HPDE6-E6E7 (cell line): ENCODE measurements around the gene STON2.
"Not testable (repeated sequence)": the region's sequence is repeated elsewhere in the genome, so short reads cannot be mapped to it uniquely, and the experiment has no call there.

Source experiments
- DNase-seq: peaks from one replicate; pipeline ENCODE4 v3.0.0; 2011; ENCODE audit warnings: missing footprints; ENCODE audit errors: extremely low spot score

Gene STON2, protein sequence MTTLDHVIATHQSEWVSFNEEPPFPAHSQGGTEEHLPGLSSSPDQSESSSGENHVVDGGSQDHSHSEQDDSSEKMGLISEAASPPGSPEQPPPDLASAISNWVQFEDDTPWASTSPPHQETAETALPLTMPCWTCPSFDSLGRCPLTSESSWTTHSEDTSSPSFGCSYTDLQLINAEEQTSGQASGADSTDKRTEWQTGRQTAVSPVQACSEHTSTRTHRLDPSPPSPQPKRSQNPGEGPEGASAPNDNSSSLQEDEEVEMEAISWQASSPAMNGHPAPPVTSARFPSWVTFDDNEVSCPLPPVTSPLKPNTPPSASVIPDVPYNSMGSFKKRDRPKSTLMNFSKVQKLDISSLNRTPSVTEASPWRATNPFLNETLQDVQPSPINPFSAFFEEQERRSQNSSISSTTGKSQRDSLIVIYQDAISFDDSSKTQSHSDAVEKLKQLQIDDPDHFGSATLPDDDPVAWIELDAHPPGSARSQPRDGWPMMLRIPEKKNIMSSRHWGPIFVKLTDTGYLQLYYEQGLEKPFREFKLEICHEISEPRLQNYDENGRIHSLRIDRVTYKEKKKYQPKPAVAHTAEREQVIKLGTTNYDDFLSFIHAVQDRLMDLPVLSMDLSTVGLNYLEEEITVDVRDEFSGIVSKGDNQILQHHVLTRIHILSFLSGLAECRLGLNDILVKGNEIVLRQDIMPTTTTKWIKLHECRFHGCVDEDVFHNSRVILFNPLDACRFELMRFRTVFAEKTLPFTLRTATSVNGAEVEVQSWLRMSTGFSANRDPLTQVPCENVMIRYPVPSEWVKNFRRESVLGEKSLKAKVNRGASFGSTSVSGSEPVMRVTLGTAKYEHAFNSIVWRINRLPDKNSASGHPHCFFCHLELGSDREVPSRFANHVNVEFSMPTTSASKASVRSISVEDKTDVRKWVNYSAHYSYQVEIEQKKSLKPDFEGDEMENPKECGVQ

DNA sequence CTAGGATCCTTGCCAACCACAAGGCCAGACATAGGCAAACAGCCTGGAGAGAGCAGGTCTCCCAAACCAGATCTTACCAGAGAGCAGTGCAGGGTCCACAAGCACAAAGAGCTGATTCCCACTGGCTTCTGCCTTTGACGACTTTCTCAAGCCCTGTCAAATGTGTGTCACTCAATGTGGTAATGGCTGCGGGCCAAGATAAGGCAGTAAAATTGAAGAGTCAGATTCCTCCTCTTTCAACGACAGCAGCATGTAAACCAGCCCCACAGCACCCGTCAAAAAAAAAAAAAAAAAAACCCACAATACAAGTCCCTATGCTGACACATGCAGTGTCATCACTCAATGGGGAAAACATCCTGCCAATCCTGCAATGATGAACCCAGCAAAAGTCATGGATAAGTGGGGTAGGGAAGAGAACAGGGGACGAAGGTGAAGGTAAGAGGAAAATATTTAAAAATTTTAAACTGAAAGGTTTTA lies at the start of gene STON2:
Gene STON2, minus strand, starts transcription at position 123 of the 477 bp plus-strand sequence. CDS start 1,942 bp downstream, outside the sequence.
- DNase-seq = peak; percentile 72

- no peak for DNase-seq
Observed at GRCh38 chr14:81449576-81449975, 49.5 kb upstream of the STON2 start.

GRCh38 chr14:81449114-81449513 lies 49.0 kb upstream of the STON2 start:
- DNase-seq = no peak

DNA sequence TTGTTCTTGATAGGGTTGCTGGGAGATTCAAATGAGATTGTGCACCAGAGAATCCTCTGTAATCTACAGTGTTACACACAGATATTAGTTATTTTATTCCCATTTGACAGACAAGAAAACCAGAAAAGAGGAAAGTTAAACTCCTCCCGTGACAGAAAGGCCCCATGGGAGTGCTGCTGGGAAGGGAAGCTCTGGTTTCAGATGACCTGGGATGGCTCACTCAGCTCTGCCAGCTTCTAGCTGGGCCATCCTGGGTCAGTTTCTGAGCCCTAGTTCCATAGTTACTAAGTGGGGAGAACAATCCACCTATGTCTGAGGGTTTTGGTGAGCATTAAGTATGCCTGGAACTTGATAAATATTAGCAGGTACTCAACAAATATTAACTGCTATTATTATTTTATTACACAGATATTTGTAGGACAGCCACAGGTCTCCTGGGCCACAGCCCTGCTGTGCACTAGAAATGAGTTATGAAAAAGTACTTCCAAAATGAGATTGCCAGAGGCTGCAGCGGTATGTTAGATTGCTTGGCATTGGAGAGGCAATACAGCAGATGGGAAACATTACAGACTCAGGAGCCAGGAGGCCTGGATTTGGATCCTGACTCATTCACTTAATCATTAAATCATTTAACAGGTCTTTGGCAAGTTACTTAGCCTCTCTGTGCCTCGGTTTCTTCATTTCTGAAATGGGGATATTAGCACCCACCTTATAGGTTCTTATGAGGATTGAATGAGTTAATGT lies 47.1 kb upstream of the STON2 start:
- no peak for DNase-seq

DNA sequence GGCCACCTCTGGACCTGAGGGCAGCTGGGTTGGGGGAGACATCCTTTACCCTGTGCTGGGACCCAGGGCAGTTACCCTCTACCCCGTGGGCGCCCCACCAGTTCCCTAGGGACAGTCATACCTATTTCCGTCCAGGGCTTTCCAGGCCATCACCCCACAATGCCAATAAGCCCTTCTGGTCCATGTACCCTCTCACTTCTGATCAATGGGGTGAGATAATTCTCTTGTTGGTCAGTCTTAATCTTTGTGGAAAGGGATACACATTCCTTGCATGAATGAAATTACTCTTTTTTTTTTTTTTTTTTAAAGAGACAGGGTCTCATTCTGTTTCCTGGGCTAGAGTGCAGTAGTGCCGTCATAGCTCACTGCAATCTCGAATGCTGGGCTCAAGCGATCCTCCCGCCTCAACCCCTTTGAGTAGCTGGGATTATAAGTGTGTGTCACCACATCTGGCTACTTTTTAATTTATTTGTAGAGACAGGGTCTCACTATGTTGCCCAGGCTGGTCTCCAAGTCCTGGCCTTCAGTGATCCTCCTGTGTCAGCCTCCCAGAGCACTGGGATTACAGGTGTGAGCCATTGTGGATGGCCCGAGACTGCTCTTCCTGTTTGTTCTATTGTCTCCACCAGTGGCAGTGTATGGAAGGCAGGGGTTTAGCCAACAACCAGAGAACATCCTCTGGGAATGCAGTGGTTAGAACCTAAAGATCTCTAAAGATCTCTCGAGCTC lies 46.3 kb upstream of the STON2 start:
- DNase-seq = no peak

DNA sequence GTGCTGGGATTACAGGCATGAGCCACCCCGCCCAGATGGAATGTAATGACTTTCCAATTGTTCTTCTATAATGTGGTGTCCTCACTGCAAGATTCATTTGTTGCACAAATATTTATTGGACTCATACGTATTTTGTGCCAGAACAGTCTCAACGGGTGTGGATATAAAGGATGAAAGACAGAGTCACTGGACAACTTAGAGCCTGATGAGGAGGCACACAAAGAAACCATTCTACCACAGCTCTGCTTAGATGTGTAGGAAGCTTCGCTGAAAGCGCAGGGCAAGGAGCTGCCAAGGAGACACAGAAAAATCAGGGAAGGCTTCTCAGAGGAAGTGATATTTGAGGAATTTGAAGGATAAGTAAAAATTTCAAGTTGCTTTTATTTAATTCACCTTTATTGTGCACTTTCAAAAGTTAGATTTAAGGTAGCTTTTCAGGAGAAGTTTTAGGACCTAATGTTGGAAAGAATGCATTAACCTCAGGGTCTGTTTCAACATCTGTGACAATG lies 41.6 kb upstream of the STON2 start:
- no peak for DNase-seq

DNA sequence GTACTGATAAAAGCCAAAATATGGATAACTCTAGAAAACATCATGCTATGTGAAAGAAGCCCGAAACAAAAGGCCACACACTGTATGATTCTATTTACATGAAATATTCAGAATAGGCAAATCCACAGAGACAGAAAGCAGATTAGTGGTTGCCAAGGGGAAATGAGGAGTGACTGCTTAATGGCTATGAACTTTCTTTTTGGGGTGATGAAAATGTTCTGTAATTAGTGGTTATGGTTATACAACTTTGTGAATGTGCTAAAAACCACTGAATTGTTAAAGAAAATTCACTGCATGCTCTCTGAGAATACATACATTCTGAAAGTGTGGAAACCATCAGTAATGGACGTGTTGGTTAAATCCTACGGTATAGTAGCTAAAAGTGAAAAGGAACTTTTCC lies 39.9 kb upstream of the STON2 start:
- no peak for DNase-seq

DNA sequence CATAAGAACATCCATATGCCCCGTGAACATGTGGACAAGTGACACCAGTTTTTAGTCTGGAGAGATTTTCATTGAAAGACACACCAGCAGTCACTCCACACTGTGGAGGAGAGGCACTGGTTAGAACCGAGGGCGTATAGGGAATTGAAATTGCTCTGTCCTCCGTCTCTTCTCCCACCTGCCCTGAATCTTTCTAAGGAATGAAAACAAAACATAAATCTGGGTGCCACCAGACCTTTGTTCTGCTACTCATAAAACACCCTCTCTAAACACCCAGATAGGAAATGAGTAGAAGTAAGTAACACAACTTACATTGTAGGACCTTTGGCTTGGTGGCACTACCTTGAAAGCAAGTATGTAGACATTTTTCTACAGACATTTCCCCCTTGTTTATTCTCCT lies 37.1 kb upstream of the STON2 start:
- no peak for DNase-seq

- peak; percentile 95 for DNase-seq
Observed at GRCh38 chr14:81436296-81437138, 36.4 kb upstream of the STON2 start.

- DNase-seq = peak; percentile 81
Observed at GRCh38 chr14:81435391-81436295, 35.5 kb upstream of the STON2 start.

GRCh38 chr14:81435048-81435390 lies 34.9 kb upstream of the STON2 start:
- no peak for DNase-seq

DNA sequence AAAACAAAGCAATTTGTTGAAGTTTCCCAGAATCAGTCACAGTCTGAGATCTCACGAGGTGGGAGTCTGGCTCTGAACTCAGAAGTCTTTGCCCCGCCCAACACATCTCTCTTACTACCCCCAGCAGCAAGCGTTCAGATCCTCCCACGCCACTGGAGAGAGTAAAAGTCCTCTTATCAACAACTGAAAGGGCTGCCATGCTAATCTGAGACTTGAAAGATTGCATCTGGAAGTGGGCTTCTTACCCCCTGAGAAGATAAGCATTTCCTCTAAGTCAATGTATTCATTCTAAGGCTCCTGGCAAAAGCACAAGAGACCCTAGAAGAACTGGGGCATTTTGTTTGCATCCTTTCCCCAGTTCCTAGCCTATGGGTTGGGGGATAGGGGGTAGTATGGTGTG lies 34.1 kb upstream of the STON2 start:
- no peak for DNase-seq

DNA sequence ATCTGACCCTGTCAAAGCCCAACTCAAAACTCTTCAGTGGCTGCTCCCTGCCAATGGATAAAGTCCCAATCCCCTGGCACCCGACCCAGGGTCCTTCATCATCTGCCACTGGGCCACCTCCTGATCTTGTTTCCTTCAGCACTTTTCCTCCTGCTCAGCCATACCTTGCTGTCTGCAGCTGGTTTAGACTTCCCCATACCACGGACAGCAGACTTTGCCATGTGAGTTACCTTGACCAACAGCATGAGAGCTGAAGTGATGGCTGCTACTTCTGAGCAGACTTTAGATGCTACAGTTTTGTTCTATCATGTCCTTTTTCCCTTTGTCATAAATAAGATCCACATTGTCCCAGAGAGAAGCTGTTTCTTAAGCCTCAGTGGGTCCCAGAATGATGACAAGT lies 33.3 kb upstream of the STON2 start:
- DNase-seq = no peak

DNA sequence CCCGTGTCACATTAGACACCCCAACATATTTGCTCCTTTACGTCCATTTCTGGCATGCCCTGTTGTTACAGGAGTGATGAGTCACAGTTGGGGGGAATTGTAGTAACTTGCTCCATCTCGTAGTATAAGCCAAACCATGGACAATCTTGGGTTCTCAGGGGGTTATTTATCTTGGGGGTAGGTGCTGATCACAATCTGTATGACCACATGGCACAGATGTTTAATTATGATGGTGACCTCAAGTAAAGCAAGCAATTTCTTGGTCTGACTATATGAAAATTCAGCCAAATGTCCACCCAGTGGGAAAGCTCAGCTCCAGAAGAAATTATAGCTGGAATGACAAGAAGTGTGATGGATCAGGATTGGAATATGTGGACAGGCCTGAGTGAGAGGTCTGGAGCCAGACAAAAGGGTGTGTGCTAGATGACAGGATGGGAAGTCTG lies 32.1 kb upstream of the STON2 start:
- DNase-seq = peak; percentile 45

GRCh38 chr14:81430235-81430634 lies 30.1 kb upstream of the STON2 start:
- DNase-seq = no peak

- DNase-seq = not testable (repeated sequence)
Observed at GRCh38 chr14:81429749-81430148, 29.6 kb upstream of the STON2 start.

- DNase-seq = no peak
Observed at GRCh38 chr14:81429028-81429427, 28.9 kb upstream of the STON2 start.

DNA sequence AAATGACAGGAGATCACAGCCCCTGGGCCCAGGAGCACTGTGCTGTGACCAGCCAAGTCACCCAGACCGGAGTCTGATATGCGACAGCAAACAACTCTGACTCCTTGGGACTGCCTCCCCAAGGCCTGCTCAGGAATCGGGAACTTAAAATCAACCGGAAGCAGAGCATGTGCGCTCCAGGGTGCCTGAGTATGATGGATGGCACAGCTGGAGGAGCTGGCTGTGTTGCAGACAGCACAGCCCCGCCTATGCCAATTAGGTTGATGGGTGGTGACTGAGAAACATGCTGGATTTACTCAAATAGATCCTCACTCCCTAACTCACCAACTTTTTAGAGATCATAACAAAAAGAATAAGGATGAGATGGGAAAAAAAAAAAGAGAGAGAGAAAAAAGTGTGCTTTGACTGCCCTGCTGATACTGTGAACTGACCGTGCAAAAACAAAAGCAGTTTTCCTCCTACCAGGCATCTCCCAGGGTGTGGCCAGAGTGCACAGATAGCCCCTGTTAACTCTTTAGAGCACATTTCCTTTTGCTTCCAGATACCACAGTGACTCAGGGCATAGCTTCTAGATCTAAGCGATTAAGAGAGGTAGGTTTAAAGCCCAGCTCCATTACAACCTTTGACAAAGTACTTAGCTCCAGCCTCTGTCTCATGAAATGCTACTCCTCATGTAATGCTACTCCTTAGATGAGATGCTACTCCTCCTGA lies 27.4 kb upstream of the STON2 start:
- DNase-seq = no peak
